HL-60 (cell line): Measurements from ENCODE around the gene KSR2.

ENCODE experiments used
- POLR2AphosphoS5 ChIP-seq: IDR thresholded peaks from 2 replicates; pipeline ENCODE4 v1.6.1; 2012; ENCODE audit warnings: low read depth
- SPI1 ChIP-seq: IDR thresholded peaks from 2 replicates; pipeline ENCODE4 v1.6.1; 2012; ENCODE audit warnings: low read depth, mild to moderate bottlenecking, borderline replicate concordance

- TF ChIP-seq SPI1, result no peak
- no peak for TF ChIP-seq POLR2AphosphoS5
Measured at GRCh38 chr12:117576053-117576452, 392.7 kb downstream of the KSR2 start.
